OCI-LY3 (cell line): ENCODE measurements around the gene TOR1AIP1.

ENCODE experiments used
- EZH2phosphoT487 ChIP-seq: fragments of 200-600 bp; shearing (Covaris generic); IDR thresholded peaks from 2 replicates; pipeline ENCODE4 v1.6.1; 2018; ENCODE audit warnings: antibody characterized with exemption, mixed run types, low read depth
- TF ChIP-seq, protein P1 (sequence below): fragments of 200-600, 300-600 bp; sonication (generic); IDR thresholded peaks from 2 replicates; pipeline ENCODE4 v1.5.1; 2014; ENCODE audit warnings: antibody characterized with exemption, low read length, low read depth

DNA sequence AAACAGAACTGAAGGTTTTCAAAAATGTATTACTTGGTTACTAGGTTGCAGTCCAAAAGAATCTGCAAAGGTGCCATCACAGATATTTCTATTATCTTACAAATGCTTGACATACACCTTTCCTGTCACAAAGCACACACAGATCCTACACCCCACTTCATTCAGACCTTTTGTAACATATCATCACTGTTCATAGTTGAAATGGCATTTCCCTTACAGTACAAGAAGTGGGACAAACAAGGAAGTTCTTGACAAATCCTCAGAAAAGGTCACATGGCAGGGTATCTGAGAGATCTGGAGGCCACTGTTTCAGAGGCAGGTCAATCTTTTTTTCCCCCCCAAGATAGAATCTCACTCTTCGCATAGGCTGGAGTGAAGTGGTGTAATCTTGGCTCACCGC is 25.8 kb upstream of the TOR1AIP1 start:
- TF ChIP-seq, protein P1, sequence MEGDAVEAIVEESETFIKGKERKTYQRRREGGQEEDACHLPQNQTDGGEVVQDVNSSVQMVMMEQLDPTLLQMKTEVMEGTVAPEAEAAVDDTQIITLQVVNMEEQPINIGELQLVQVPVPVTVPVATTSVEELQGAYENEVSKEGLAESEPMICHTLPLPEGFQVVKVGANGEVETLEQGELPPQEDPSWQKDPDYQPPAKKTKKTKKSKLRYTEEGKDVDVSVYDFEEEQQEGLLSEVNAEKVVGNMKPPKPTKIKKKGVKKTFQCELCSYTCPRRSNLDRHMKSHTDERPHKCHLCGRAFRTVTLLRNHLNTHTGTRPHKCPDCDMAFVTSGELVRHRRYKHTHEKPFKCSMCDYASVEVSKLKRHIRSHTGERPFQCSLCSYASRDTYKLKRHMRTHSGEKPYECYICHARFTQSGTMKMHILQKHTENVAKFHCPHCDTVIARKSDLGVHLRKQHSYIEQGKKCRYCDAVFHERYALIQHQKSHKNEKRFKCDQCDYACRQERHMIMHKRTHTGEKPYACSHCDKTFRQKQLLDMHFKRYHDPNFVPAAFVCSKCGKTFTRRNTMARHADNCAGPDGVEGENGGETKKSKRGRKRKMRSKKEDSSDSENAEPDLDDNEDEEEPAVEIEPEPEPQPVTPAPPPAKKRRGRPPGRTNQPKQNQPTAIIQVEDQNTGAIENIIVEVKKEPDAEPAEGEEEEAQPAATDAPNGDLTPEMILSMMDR: no peak
- TF ChIP-seq EZH2phosphoT487: no peak
